Panc1 (cell line): ENCODE data around the gene RNF25. TPM values are rescaled to one million over a fixed set of nuclear protein-coding genes. Genes with fewer than 3 reads are reported as not detected.

Experiments
- ATAC-seq: fragments of 200-7000 bp; cut with Tn5 transposase; 2 replicates; pipeline ENCODE4 v1.9.1; 2020; ENCODE audit warnings: mild to moderate bottlenecking, moderate library complexity
- BruUV-seq: library from RNA; stranded (reverse); fragments of 400-500 nt; replicated peaks from 2 replicates; lab custom pipeline; 2021; lab: Mats Ljungman, UMichigan
- CTCF ChIA-PET: fragments of 300-600 bp; sonication (Branson Sonifier 250); formaldehyde crosslinking; loops from one replicate; lab custom pipeline; 2022; ENCODE audit warnings: antibody characterized with exemption; lab: Charles Lee
- POLR2A ChIA-PET: fragments of 300-600 bp; sonication (Branson Sonifier 250); formaldehyde crosslinking; loops from one replicate; lab custom pipeline; 2022; ENCODE audit warnings: antibody characterized with exemption; lab: Charles Lee
- DNase-seq: peaks from one replicate; pipeline ENCODE4 v3.0.0-alpha.2; 2010; ENCODE audit warnings: low read depth, low spot score
- H3K27ac ChIP-seq: 2 replicates; pipeline ENCODE4 v1.5.1; 2011; ENCODE audit warnings: mild to moderate bottlenecking, low read length, inconsistent platforms
- H3K27me3 ChIP-seq: fragments of 200-500 bp; sonication (Bioruptor generic); 2 replicates; pipeline ENCODE4 v1.6.0; 2014; ENCODE audit warnings: low read length, inconsistent platforms; ENCODE audit not compliant: control insufficient read depth, insufficient read depth
- H3K36me3 ChIP-seq: fragments of 200-500 bp; sonication (Bioruptor generic); 2 replicates; pipeline ENCODE4 v1.5.1; 2014; ENCODE audit warnings: inconsistent platforms, mild to moderate bottlenecking, low read length, moderate library complexity; ENCODE audit not compliant: control insufficient read depth, insufficient read depth
- H3K4me1 ChIP-seq: 2 replicates; pipeline ENCODE4 v1.5.1; 2011; ENCODE audit warnings: inconsistent platforms, mild to moderate bottlenecking, low read length, moderate library complexity; ENCODE audit not compliant: control insufficient read depth, insufficient read depth
- H3K4me3 ChIP-seq, 2 experiments: 2 replicates each; pipeline ENCODE4 v1.5.1; 2011 to 2012; ENCODE audit warnings: low read depth in 2 of 2, low read length in 2 of 2, mild to moderate bottlenecking in 2 of 2, inconsistent platforms in 1 of 2, moderate library complexity in 1 of 2
- H3K9me3 ChIP-seq: fragments of 200-500 bp; sonication (Bioruptor generic); 2 replicates; pipeline ENCODE4 v1.5.1; 2014; ENCODE audit warnings: low read depth, mild to moderate bottlenecking, inconsistent platforms, low read length, moderate library complexity; ENCODE audit not compliant: control insufficient read depth, insufficient read depth
- CTCF ChIP-seq: fragments of 450-650 bp; IDR thresholded peaks from 2 replicates; pipeline ENCODE4 v1.5.1; 2017; ENCODE audit warnings: mild to moderate bottlenecking
- POLR2AphosphoS5 ChIP-seq: IDR thresholded peaks from 2 replicates; pipeline ENCODE4 v1.6.1; 2012; ENCODE audit warnings: mild to moderate bottlenecking, low read depth, low read length, moderate library complexity
- REST ChIP-seq, 2 experiments: IDR thresholded peaks; 2 replicates each; pipeline ENCODE4 v1.6.1; 2011 to 2012; ENCODE audit warnings: low read depth in 2 of 2, control low read depth in 1 of 2, low read length in 1 of 2, mild to moderate bottlenecking in 1 of 2, moderate library complexity in 1 of 2; ENCODE audit not compliant: insufficient read depth in 1 of 2
- SIN3A ChIP-seq: IDR thresholded peaks from 2 replicates; pipeline ENCODE4 v1.6.1; 2012; ENCODE audit warnings: low read depth, mild to moderate bottlenecking, low read length, moderate library complexity, borderline replicate concordance; ENCODE audit not compliant: insufficient read depth
- TCF7L2 ChIP-seq: IDR thresholded peaks from 2 replicates; pipeline ENCODE4 v1.6.1; 2011; ENCODE audit warnings: mild to moderate bottlenecking, low read depth, low read length, inconsistent platforms
- in situ Hi-C: cut with HindIII; loops from 2 replicates; pipeline ENCODE4 v1.10.0; 2016; ENCODE audit warnings: low sequenced_read_pairs, low pct_unique_long_range_greater_than_20kb
- intact Hi-C: fragments of 100-400 bp; cut with micrococcal nuclease; formaldehyde crosslinking; loops from one replicate; pipeline ENCODE4 v1.10.0; 2022; ENCODE audit not compliant: unreplicated experiment
- total RNA-seq: library from RNA; stranded (reverse); gene quantifications from one replicate; pipeline ENCODE4 v1.2.1, GENCODE V29; 2021; ENCODE audit not compliant: unreplicated experiment

RNF25 gene
- total RNA-seq, 1 experiment from 2014 or later, result 40.4 TPM

GRCh38 chr2:218711550-218711929 is 39.7 kb upstream of the RNF25 start:
- CTCF ChIA-PET, result interaction anchor here (1.1 kb wide), 1 partner anchor 136 kb away, joined by 3 read pairs; no protein-coding TSS in a partner anchor
- H3K27me3 ChIP-seq, result no peaks in the 10 kb centered on the region
- intact Hi-C loops, result no loop called here
- no peak for TF ChIP-seq REST (IDR thresholded peaks at IDR 0.05; ENCODE audit: insufficient read depth in 1 of 2, low read depth in 2 of 2, low read length in 1 of 2)
- TF ChIP-seq SIN3A, result no peak
- no peak for TF ChIP-seq CTCF
- TF ChIP-seq TCF7L2, result no peak
- TF ChIP-seq POLR2AphosphoS5, result no peak
- BruUV-seq, result TSS peak; percentile 95
- no peak for ATAC-seq
- in situ Hi-C loops, result no loop called here
- peak overlapping the region; percentile 72 to 87 for H3K4me3 ChIP-seq
- H3K36me3 ChIP-seq, result peaks cover 4% of the 10 kb centered on the region
- H3K27ac ChIP-seq, result peak overlapping the region; percentile 92
- POLR2A ChIA-PET, result interaction anchor here (0.6 kb wide), 1 partner anchor 14 kb away, joined by 3 read pairs; no protein-coding TSS in a partner anchor
- peaks cover 8% of the 10 kb centered on the region for H3K4me1 ChIP-seq
- no peak for DNase-seq
- H3K9me3 ChIP-seq, result no peaks in the 10 kb centered on the region

GRCh38 chr2:218710687-218711549 is 39.1 kb upstream of the RNF25 start, which contains the start of gene TTLL4:
Gene TTLL4 (plus strand): TSS chr2:218710835. CDS start chr2:218737677, 26,842 bp downstream.
- CTCF ChIA-PET, result interaction anchor here (0.6 to 1.2 kb wide), 4 partner anchors 14 to 137 kb away, joined by 4 to 12 read pairs (median 5); partner anchors contain the start of genes BCS1L and ZNF142
- intact Hi-C loops (no loop called here), in situ Hi-C loops (no loop called here)
- Histone ChIP-seq H3K36me3 (peaks cover 4% of the 10 kb centered on the region; the same call in 1 of the 2 replicates), H3K27ac (peak within 1 kb of the TSS; percentile 92), H3K4me3 (peak within 1 kb of the TSS; percentile 72 to 87), H3K9me3 (no peaks in the 10 kb centered on the region), H3K4me1 (peaks cover 8% of the 10 kb centered on the region), H3K27me3 (no peaks in the 10 kb centered on the region)
- no TSS peak for BruUV-seq
- TF ChIP-seq CTCF (peak; percentile 97), REST (IDR thresholded peaks at IDR 0.05; ENCODE audit: insufficient read depth in 1 of 2, low read depth in 2 of 2, low read length in 1 of 2) (0 out of 4 replicates have a peak, but pooled peaks of 1 of the 2 experiments have one; percentile 16), SIN3A (peak; percentile 89; the same call in 1 of the 2 replicates), POLR2AphosphoS5 (peak; percentile 83), TCF7L2 (no peak)
- POLR2A ChIA-PET, result no interaction called here
- DNase-seq, result peak; percentile 77
- peak; percentile 98 for ATAC-seq
